ENCODE data around the gene ZNF24.

Gene ZNF24

DNA sequence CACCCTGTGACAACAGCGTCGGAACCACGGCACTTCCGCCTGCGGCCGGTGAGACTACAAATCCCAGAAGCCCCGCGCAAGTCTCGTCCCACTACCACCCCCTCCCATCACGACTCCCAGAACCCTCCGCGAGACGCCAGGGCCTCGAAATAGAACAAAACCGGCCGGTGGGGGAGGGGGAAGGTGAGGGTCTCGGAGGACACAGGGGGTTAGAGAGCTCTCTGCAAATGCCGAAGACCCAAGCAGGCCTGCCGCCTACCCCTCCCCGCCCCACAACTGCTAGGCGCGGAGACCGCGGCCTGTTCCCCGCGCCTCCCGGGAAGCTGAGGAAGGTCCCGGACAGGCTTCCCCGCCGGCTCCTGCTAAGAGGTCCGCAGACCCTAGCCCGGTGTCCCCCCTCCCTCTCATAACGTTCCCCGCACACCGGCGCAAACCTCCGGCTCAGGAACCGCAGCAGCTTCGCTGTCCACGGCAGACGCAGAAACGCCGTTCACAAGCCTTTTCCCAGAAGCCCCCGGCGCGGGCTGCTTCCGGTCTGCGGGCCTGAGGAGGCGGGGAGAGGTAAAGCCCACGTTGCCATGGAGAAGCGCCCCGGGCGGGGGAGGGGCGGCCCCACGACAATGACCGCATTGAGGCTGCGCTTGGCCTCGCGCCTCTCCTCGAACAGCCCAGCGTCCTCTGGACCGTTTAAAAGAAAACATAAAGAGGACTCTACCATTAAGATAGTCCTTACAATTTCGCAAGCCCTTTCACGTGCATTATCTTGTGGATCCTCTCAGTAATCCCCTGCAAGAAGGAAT, at the start of gene ZNF24:
TSS of gene ZNF24 (minus strand) at position 485 of the 800 bp plus-strand sequence. CDS start 3,770 bp downstream, outside the sequence.
- DNase-seq: peak; percentile 98

DNA sequence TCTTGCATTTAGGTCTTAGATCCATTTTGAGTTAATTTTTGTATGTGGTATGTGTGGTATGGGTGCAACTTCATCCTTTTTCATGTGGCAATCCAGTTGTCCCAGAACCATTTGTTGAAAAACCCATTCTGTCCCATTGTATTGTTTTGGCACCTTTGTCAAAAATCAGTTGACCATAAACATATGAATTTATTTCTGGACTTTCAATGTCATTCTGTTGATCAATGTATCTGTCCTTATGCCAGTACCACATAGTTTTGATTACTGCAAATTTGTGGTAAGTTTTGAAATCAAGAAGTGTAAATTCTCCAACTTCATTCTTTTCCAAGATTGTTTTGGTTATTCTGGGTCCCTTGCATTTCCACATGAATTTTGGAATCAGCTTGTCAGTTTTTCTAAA, 49.5 kb upstream of the ZNF24 start:
- DNase-seq: no peak

DNA sequence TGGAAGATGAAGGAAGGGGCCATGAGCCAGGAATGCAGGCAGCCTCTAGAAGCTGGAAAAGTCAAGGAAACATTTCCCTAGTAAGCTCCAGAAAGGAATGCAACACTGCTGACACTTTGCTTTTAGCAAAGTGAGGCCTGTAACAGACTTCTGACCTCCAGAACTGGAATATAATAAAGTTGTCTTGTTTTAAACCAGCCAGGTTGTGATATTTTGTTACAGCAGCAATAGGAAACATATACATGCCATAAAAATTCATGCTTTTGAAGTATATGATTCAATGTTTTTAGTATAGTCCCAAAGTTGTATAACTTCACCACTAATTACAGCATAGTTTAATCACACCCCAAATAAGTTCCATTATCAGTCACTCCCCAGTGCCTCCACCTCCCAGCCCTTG, 48.2 kb upstream of the ZNF24 start:
- DNase-seq: no peak

DNA sequence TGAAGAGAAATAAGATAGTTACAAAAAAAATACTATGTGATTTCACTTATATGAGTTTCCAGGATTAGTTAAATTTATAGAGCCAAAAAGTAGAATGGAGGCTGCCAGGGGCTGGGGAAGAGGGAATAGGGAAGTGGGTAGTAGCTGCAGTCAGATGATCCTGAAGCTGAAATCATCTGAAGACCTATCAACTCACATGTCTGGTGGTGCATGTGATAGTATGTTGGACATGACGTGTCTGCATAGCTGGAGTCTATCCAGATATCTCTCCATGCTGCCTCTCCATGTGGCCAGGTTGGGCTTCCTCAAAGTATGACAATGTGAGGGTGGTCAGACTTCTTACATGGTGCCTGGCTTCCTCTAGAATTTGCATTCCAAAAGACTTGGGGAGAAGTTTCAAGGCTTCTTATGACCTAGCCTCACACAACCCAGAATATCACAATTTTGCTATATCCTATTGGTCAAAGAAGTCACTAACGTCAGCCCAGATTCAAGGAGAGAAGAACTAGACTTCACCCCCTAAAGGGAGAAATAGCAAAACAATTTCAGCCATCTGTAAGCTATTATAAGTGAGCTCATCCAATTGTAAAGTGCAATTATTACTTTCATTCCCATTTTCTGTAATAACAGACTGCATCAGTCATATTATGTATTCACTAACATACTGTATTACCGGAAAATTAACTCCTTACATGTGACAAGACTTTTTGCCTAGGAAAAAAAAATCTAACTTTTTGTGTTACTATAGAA, 46.9 kb upstream of the ZNF24 start:
- no peak for DNase-seq

DNA sequence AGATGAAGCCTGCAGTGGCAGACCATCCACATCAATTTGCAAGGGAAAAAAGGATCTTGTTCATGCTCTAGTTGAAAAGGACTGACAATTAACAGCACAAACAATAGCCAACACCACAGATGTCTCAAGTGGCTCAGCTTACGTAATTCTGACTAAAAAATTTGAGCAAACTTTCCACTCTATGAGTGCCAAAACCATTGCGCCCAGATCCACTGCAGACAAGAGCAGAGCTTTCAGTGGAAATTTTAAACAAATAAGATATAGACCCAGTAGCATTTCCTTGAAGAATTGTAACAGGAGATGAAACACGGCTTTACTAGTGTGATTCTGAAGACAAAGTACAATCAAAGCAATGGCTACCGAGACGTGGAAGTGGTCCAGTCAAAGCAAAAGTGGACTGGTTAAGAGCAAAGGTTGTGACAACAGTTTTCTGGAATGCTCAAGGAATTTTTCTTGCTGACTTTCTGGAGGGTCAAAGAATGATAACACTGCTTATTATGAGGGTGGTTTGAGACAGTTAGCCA, 44.9 kb upstream of the ZNF24 start:
- DNase-seq: peak; percentile 18

DNA sequence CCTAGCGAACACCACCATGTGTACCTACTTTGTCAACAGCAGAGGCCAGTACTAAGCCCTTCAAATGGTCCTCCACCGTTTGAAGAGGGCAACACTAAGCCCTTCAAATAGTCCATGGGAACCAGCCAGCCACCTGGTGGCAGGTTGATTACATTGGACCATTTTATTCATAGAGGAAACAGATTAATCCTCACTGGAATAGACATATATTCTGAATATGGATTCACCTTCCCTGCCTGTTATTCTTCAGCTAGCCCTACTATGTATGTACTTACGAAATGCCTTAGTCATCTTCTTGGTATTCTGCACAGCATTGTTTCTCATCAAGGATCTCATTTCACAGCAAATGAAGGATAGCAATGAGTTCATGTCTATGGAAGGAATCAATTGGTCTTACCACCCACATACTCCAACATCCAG, 42.9 kb upstream of the ZNF24 start:
- DNase-seq: peak; percentile 13

DNA sequence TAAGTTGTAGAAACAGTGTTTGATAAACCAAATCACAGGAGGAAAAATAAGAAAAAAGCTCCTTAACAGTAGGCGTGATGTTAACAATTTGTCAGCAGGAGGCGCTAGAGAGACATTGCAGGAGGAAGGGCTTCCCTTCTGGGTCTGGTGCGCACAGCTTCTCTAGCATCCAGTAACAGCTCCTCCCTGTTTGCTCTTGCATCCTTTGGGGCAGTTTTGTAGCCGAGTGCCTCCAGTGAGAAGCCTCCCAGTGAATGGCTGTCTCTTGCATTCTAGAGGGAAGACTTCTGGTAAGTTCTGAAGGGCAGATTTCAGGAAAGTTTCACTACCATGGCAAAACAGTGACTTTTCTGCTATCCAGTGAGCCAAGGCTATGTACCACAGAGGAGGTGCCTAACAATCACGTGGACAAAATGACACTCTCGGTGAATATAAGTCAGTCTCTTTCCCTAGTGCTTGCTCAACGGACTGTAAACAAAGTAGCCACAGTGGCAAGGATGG, 42.4 kb upstream of the ZNF24 start:
- peak; percentile 48 for DNase-seq

DNA sequence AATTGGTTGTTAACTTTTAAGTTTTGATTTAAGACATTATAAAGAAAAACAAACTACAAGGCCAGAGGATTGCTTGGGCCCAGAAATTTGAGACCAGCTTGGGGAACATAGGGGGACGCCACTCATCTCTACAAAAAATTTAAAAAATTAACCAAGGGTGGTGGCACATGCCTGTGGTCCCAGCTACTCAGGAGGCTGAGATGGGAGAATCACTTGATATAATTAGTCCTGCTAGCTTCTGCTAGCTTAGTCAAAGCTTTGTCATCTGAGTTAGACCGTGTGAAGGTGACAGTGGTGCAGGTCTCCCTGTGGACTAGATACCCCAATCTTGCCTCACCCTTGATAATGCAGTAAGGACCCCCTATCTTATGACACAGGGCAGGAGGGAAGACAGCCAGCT, 38.9 kb upstream of the ZNF24 start:
- no peak for DNase-seq

DNA sequence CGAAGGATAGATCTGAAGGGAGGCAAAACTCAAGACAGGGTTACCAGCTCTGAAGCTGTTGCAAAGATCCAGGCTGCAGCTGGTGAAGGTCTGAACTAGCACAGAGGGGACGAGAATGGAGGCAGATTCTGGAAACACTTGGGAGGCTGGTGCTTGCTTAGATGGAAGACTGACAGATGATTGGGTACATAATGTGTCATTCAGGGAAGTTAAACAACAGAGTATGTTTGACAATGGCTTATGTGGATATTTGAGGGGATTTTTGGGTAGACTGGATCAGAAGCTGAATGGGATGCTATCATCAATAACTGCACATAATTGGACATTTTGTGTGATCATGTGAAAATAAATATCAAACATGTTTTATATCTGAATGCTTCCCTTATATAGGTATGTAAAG, 35.2 kb upstream of the ZNF24 start:
- DNase-seq: no peak

DNA sequence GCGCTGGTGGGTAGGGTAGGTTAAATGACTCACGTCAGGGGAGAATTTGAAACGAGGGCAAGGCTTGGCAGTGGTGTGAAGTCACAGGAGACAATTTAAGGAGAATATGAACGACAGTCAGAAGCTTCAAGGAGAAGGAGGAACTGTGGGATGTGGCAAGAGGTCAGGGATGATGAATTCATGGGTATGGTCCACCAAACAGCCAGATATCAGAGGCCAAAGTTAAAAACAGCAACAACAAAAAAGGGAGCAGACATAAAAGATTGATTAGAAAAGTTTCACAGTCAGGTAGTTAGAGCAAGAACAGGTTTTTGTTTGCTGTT, 34.3 kb upstream of the ZNF24 start:
- no peak for DNase-seq

DNA sequence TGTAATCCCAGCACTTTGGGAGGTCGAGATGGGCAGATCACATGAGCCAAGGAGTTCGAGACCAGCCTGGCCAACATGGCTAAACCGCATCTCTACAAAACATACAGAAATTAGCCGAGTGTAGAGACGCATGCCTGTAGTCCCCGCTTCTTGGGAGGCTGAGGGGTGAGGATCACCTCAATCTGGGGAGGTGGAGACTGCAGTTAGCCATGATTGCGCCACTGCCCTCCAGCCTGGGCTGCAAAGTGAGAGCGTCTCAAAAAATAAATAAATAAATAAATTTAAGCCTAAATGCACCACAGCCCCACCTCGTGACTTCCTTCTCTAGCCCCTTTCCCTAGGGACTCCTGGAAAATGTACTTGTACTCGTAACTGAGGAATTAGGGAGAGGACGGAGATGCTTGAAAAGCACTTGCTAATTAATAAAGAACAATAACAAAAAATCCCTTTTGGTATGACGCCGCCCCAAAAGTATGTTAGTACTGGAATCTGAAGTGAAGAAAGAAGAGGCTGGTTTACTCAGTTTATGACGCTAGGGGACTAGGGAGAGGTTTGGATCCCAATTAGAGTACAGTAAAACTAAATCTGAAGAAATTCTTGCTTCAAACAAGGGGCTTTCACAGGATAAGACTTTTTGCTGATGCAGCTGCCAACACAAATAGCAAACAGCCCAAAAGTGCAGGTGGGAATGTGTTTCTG, 33.8 kb upstream of the ZNF24 start:
- DNase-seq: no peak

DNA sequence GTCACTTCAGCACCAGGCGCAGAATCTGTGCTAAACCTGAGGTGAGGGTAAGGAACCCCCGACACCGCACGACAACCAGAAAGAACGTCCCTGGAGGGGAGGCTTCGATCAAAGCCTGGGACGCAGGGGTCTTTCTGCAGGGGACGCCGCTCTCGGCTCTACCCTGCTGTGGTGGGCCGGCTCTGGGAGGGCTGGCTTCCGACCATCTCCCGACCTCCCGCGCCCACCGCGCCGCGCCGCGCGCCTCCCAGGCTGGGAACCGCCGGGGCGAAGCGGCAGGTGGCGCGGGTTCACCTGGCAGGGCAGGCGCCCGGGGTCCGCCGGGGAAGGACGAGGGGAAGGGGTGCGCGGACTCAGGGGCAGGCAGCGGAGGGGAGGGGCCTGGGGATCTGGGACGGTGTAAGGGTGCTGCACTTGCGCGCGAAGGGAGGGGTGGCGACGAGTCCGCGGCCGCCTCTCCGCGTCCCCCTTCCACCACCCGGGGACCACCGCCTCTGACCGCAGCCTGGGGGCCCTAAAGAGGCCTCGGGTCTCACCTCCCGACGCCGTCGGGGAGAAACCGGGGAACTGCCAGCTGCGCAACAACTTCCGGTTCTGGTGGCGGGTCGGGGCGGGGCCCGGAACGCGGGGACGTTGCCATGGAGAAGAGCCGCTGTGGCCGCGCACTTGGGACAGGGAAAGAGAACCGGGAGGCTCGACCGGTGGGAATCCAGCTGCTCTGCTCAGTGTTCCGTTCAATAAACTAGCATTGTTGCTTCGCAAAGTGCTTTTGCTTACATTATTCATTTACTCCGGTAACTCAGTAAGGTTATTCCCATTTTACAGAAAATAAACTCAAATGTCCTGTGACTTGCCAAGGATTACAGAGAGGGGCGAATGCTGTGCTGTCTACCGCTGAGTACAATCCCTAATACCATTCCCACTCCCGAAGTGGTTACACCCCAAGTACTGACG, 32.8 kb upstream of the ZNF24 start, which contains the start of gene ZNF396:
TSS of gene ZNF396 (minus strand) at position 596 of the 954 bp plus-strand sequence. CDS start 3,045 bp downstream, outside the sequence.
- DNase-seq: peak; percentile 86

DNA sequence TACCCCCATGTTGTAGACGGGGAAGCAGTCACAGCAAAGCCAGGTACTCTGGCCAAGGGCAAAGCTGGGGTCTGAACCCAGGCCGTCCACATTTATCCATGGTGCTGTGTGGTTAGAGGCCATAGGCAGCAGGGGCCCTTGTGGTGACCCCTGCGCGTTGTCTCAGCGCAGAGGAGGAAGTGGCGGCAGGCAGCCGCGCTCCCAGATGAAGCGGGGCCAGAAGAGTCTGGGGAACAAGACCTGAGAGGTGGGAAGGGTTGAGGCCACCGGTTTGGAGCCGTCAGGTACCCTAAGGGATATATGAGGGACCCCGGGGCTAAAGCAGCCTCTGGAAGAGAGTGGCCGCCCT, 32.1 kb upstream of the ZNF24 start:
- DNase-seq: peak; percentile 24

DNA sequence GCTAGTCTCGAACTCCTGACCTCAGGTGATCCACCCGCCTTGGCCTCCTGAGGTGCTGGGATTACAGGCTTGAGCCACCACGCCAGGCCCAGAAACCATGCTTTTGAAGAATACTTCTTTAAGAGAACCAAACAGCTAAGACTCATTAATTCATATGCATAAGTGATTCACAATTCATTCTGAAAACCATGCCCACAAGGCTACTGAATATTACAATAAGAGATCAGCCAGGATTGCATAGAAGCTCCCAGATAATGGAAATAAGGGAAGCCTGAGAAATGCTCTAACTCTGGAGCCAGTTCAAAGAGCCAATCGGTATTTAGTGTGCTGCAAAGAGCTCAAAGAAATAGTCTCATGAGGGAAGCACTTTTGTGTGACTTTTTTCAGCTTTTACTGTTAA, 30.5 kb upstream of the ZNF24 start:
- no peak for DNase-seq

DNA sequence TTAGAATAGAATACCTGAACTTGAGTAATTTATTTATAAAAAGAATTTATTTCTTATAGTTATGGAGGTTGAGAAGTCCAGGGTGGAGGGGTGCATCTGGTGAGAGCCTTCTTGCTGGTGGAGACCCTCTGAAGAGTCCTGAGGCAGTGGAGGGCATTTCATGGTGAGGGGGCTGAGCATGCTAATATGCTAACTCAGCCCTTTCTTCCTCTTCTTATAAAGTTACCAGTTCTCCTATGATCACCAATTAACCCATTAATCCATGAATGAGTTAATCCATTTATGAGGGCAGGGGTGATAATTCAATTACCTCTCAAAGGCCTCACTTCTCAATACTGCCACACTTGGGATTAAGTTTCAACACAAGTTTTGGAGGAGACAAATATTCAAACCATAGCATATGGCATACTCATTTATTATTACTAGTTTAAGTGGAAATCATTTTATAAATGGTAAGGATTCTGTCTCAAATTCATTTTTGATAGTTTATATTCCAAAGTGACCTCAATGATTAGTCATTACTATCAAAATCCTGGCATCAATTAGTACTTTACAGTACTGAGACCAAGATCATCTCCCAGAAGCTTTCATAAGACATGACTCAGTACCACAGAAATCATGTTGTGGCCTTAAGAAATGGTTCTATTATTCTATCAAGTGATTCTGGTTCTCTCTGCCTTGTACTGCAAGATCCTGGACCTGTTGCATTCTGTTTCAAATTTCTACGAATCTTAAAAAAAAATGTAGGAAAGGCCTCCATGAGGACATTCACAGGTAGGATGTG, 27.4 kb upstream of the ZNF24 start:
- DNase-seq: no peak

DNA sequence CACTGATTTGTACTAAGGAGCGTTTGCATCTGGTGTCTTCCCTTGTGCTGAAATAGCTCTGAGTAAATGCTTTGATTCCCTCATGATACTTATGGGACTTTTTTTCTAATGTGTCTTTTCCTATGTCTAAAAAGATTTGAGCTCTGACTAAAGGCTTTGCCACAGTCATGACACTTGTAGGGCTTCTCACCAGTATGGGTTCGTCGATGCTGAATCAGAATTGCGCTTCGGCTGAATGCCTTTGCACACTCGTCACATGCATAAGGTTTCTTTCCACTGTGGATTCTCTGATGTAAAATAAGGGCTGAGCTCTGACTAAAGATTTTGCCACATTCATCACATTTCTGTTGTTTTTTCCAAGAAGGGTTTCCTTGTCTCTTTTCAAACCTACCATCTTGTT, 24.9 kb upstream of the ZNF24 start:
- DNase-seq: no peak

DNA sequence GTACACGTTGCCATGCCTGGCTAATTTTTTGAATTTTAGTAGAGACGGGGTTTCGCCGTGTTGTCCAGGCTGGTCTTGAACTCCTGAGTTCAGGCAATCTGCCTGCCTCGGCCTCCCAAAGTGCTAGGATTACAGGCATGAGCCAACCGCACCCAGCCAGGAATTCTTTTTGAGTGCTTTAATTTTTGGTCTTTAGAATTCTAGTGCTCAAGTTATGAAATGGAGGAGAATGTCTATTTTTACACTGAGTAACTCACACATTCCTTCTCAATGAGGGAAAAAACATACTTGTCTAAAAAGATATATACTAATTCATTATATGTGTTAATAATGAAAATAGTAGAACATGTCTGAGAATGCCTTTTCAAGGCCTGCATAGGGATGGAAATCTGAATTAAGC, 24.4 kb upstream of the ZNF24 start:
- DNase-seq: no peak

DNA sequence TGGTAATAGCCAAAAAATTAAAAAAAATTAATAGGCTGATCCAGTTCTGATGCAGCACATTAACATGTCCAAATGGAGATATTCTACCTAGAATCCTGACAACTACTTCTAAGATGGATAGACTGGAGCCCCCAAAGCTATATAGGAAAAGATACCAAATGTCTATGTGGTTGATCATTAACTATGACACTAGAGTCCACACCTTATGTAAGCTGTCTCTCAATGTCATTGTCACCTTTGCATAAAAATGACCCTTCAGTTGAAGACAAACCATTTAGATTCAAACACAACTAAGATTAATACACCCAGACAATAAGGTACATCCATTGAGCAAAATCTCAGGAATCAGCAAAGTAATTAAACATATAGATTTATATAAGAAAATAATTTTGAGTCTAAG, 18.3 kb upstream of the ZNF24 start:
- no peak for DNase-seq

DNA sequence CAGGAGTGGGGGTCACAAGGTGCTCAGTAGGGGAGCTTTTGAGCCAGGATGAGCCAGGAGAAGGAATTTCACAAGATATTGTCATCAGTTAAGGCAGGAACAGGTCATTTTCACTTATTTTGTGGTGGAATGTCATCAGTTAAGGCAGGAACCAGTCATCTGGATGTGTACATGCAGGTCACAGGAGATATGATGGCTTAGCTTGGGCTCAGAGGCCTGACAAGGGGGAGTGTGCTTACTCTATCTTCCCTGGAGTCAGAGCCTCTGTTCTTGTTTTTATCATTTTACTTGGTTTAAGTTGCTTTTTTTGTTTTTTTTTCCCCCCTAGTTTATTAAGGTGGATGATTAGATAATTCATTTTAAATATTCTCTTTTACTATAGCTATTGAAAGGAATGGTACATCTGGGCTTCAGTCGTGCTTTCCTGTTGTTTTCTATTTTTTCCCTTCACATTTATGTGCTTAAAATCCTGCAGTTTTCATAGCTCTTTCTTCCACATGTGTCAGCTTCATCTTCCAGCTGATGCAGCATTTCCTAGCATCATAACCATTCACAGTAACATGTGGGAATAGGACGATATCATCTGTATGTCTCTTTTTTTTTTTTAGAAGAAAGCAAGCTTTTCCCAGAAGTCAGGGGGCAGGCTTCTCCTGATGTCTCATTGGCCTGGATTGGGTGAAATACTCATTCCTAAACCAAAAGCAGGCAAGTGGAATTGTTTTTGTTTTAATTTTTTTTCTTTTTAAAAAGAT, 17.5 kb upstream of the ZNF24 start:
- no peak for DNase-seq

DNA sequence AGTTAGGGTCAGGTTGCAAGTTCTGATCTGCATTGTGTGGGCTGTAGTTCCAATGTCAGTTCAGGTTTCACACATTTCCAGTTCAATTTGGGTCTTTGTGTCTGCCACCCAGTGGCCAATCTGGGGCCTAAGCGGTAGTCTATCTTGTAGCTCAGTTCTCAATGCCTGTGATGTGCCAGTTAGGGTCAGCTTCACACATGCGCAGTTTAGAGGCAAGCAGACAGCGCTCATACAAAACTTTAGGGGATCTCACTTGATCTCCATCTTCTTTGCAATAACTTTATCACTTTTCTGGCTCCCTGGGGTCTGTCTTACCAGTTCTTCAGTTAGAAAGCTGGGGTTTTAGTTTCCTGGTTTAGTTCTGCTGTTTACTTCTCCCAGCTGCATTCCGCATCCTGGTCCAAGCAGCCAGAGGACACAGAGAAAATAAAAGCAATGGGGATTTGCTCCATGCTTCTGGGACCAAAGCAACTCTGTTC, 11.0 kb upstream of the ZNF24 start:
- DNase-seq: peak; percentile 39
